Endothelial cell (in vitro differentiated cells): Measurements from ENCODE around the gene CCDC187. TPM values are rescaled to one million over a fixed set of nuclear protein-coding genes. Genes with fewer than 3 reads are reported as not detected.

Experiments used
- DNase-seq: peaks from one replicate; pipeline ENCODE4 v3.0.0; 2021; ENCODE audit warnings: low spot score
- H3K27ac Mint-ChIP-seq: one replicate; pipeline ENCODE4 v1.8.0; 2021; ENCODE audit warnings: mixed read lengths, inconsistent platforms; ENCODE audit not compliant: unreplicated experiment
- H3K27me3 Mint-ChIP-seq: one replicate; pipeline ENCODE4 v1.8.0; 2021; ENCODE audit warnings: mild to moderate bottlenecking, moderate library complexity, mixed read lengths, inconsistent platforms; ENCODE audit not compliant: unreplicated experiment
- H3K36me3 Mint-ChIP-seq: one replicate; pipeline ENCODE4 v1.8.0; 2021; ENCODE audit warnings: mild to moderate bottlenecking, low read depth, mixed read lengths, inconsistent platforms; ENCODE audit not compliant: unreplicated experiment
- H3K4me1 Mint-ChIP-seq: one replicate; pipeline ENCODE4 v1.8.0; 2021; ENCODE audit warnings: mild to moderate bottlenecking, mixed read lengths, inconsistent platforms; ENCODE audit not compliant: unreplicated experiment
- H3K4me3 Mint-ChIP-seq: one replicate; pipeline ENCODE4 v1.8.0; 2021; ENCODE audit warnings: mild to moderate bottlenecking, mixed read lengths, inconsistent platforms; ENCODE audit not compliant: unreplicated experiment
- H3K9me3 Mint-ChIP-seq: one replicate; pipeline ENCODE4 v1.8.0; 2021; ENCODE audit warnings: mixed read lengths, inconsistent platforms; ENCODE audit not compliant: unreplicated experiment
- total RNA-seq: library from RNA; stranded (reverse); fragmentation: NEBNext Ultra II Directional; extraction: Animal tissue kit (Norgen Biotek cat#: 25700); gene quantifications from one replicate; pipeline ENCODE4 v1.2.1, GENCODE V29; 2021; ENCODE audit not compliant: unreplicated experiment
- TF ChIP-seq, protein P1 (sequence below): fragments of 200-600 bp; sonication (generic); IDR thresholded peaks from one replicate; pipeline ENCODE4 v1.5.0; 2021; ENCODE audit warnings: antibody characterized with exemption; ENCODE audit not compliant: unreplicated experiment

CCDC187 gene
- total RNA-seq, 1 donor from 2014 or later = 0.05 TPM

- Mint-ChIP-seq H3K4me3 (no peak overlapping the region), H3K9me3 (no peaks in the 10 kb centered on the region), H3K4me1 (no peaks in the 10 kb centered on the region), H3K36me3 (peaks cover 3% of the 10 kb centered on the region), H3K27me3 (peaks cover 17% of the 10 kb centered on the region), H3K27ac (no peak overlapping the region)
- DNase-seq = no peak
- TF ChIP-seq, protein P1, sequence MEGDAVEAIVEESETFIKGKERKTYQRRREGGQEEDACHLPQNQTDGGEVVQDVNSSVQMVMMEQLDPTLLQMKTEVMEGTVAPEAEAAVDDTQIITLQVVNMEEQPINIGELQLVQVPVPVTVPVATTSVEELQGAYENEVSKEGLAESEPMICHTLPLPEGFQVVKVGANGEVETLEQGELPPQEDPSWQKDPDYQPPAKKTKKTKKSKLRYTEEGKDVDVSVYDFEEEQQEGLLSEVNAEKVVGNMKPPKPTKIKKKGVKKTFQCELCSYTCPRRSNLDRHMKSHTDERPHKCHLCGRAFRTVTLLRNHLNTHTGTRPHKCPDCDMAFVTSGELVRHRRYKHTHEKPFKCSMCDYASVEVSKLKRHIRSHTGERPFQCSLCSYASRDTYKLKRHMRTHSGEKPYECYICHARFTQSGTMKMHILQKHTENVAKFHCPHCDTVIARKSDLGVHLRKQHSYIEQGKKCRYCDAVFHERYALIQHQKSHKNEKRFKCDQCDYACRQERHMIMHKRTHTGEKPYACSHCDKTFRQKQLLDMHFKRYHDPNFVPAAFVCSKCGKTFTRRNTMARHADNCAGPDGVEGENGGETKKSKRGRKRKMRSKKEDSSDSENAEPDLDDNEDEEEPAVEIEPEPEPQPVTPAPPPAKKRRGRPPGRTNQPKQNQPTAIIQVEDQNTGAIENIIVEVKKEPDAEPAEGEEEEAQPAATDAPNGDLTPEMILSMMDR = no peak
Measured at GRCh38 chr9:136201174-136201573, 102.7 kb downstream of the CCDC187 start.

DNA sequence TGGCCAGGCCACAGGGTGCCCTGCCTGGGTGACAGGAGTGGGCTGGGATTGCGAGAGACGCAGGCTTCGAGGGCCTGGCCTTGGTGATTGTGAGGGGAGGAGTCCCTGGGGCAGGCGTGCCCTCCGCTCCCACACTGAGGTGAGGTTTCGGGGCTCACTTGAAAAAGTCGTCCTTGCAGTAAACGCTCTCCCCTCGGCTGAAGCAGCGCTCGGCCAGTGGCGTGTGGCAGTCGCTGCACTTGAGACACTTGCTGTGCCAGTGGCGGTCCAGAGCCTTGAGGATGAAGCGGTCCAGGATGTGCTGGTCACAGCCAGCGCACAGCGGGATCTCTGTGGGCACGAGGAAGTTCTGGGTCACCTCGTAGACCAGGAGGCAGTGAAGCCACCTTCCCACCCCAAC lies 103.5 kb downstream of the CCDC187 start:
- TF ChIP-seq, protein P1 = no peak
- Mint-ChIP-seq H3K27ac (no peak overlapping the region), H3K27me3 (peaks cover 18% of the 10 kb centered on the region), H3K36me3 (no peaks in the 10 kb centered on the region), H3K4me1 (no peaks in the 10 kb centered on the region), H3K9me3 (no peaks in the 10 kb centered on the region), H3K4me3 (no peak overlapping the region)
- no peak for DNase-seq

Other genes starting within 250 kb of the CCDC187 start
- gene NACC2, start 208.8 kb downstream of the CCDC187 start, total RNA-seq = 9.6 TPM
- gene TMEM250, start 185.2 kb downstream of the CCDC187 start, total RNA-seq = 33.6 TPM
- not detected for gene LHX3, start 99.0 kb downstream of the CCDC187 start, total RNA-seq
- 14.0 TPM for gene QSOX2, start 58.3 kb downstream of the CCDC187 start, total RNA-seq
- 31.7 TPM for gene GPSM1, start 23.4 kb upstream of the CCDC187 start, total RNA-seq
- 14.5 TPM for gene DNLZ, start 59.6 kb upstream of the CCDC187 start, total RNA-seq
- gene CARD9, start 69.6 kb upstream of the CCDC187 start, total RNA-seq = 0.41 TPM
- 13.5 TPM for gene SNAPC4, start 96.1 kb upstream of the CCDC187 start, total RNA-seq
- gene ENTR1, start 106.5 kb upstream of the CCDC187 start, total RNA-seq = 45.0 TPM
- gene PMPCA, start 106.6 kb upstream of the CCDC187 start, total RNA-seq = 61.3 TPM
- gene INPP5E, start 135.8 kb upstream of the CCDC187 start, total RNA-seq = 23.6 TPM
- 79.5 TPM for gene SEC16A, start 178.9 kb upstream of the CCDC187 start, total RNA-seq
- gene NOTCH1, start 242.0 kb upstream of the CCDC187 start, total RNA-seq = 312 TPM